Activated naive CD4-positive, alpha-beta T cell (primary cell): Measurements from ENCODE around the gene ATXN7.

Experiments used
- DNase-seq, 4 experiments: peaks; one replicate each; lab custom pipeline; 2025; lab: John Stamatoyannopoulos, UW

Gene ATXN7

GRCh38 chr3:64019271-64019670 lies 155.6 kb downstream of the ATXN7 start:
- no peak for DNase-seq

- no peak for DNase-seq
Measured at GRCh38 chr3:64019879-64020278, 156.2 kb downstream of the ATXN7 start.

GRCh38 chr3:64021922-64022321 lies 158.3 kb downstream of the ATXN7 start:
- no peak for DNase-seq

GRCh38 chr3:64022451-64023186 lies 159.0 kb downstream of the ATXN7 start:
- DNase-seq = no peak

- DNase-seq = peak; percentile 92 to 97 (median 93)
Measured at GRCh38 chr3:64023187-64023860, 159.7 kb downstream of the ATXN7 start, which contains the start of gene PSMD6. Gene PSMD6, minus strand, starts transcription at chr3:64023494. Its CDS starts 75 bp downstream, at chr3:64023419.

GRCh38 chr3:64023861-64024223 lies 160.2 kb downstream of the ATXN7 start:
- DNase-seq = no peak

GRCh38 chr3:64026346-64026745 lies 162.7 kb downstream of the ATXN7 start:
- no peak for DNase-seq

- no peak for DNase-seq
Measured at GRCh38 chr3:64027658-64028057, 164.0 kb downstream of the ATXN7 start.

- DNase-seq = no peak
Measured at GRCh38 chr3:64028754-64029153, 165.1 kb downstream of the ATXN7 start.

GRCh38 chr3:64029287-64029686 lies 165.6 kb downstream of the ATXN7 start:
- no peak for DNase-seq

GRCh38 chr3:64030741-64031140 lies 167.1 kb downstream of the ATXN7 start:
- DNase-seq = peak; percentile 34 to 57 (median 44)

- no peak for DNase-seq
Measured at GRCh38 chr3:64031540-64032508, 168.2 kb downstream of the ATXN7 start.

- no peak for DNase-seq
Measured at GRCh38 chr3:64033069-64033468, 169.4 kb downstream of the ATXN7 start.

GRCh38 chr3:64037084-64037483 lies 173.4 kb downstream of the ATXN7 start:
- no peak for DNase-seq

- DNase-seq = no peak
Measured at GRCh38 chr3:64038253-64038767, 174.6 kb downstream of the ATXN7 start.

- no peak for DNase-seq
Measured at GRCh38 chr3:64039332-64039731, 175.7 kb downstream of the ATXN7 start.

GRCh38 chr3:64039981-64040733 lies 176.5 kb downstream of the ATXN7 start:
- DNase-seq = no peak

GRCh38 chr3:64042952-64043351 lies 179.3 kb downstream of the ATXN7 start:
- no peak for DNase-seq

GRCh38 chr3:64046592-64046991 lies 182.9 kb downstream of the ATXN7 start:
- DNase-seq = no peak

- DNase-seq = no peak
Measured at GRCh38 chr3:64046996-64047594, 183.4 kb downstream of the ATXN7 start.

- no peak for DNase-seq
Measured at GRCh38 chr3:64047787-64048186, 184.1 kb downstream of the ATXN7 start.
